ENCODE results near the gene PKNOX2. TPM values are rescaled to one million over a fixed set of nuclear protein-coding genes. Genes with fewer than 3 reads are reported as not detected.

The PKNOX2 gene
- total and polyA plus RNA-seq, 9 donors = 10.6 to 42.3 (median 30.0) TPM

- H3K27ac ChIP-seq = peak overlapping the region; percentile 88 to 91
- H3K36me3 ChIP-seq = no peaks in the 10 kb centered on the region
- H3K4me3 ChIP-seq = peak overlapping the region; percentile 62
- peak; percentile 76 to 87 (median 78) for DNase-seq
- intact Hi-C loops (cut with DNase I) = loop anchor here in 1 of 4 donors (5.0 kb wide), 1 partner anchor 55 kb away; no protein-coding TSS in a partner anchor
- TF ChIP-seq EP300 (IDR thresholded peaks at IDR 0.05) (no peak), CTCF (IDR thresholded peaks at IDR 0.05) (no peak), POLR2A (IDR thresholded peaks at IDR 0.05) (peak; percentile 63)
- no peaks in the 10 kb centered on the region for H3K27me3 ChIP-seq
- WGBS, 3 donors = 4 to 14% (median 5%) methylated on average over 28 of the region's 28 CpGs
- H3K4me1 ChIP-seq (ENCODE audit: insufficient read depth) = peaks cover 26% of the 10 kb centered on the region
- no peaks in the 10 kb centered on the region for H3K9me3 ChIP-seq
Measured at GRCh38 chr11:125167292-125167953, 2.9 kb downstream of the PKNOX2 start.

- DNase-seq = peak in 1 of 5 donors; percentile 20
- no peaks in the 10 kb centered on the region for H3K9me3 ChIP-seq
- WGBS, 3 donors = 20 to 32% (median 30%) methylated on average over 9 of the region's 9 CpGs
- intact Hi-C loops (cut with DNase I) = loop anchor here in 1 of 4 donors (5.0 kb wide), 1 partner anchor 54 kb away; no protein-coding TSS in a partner anchor
- peaks cover 26% of the 10 kb centered on the region for H3K4me1 ChIP-seq (ENCODE audit: insufficient read depth)
- H3K27me3 ChIP-seq = no peaks in the 10 kb centered on the region
- peak overlapping the region; percentile 88 to 91 for H3K27ac ChIP-seq
- TF ChIP-seq CTCF (IDR thresholded peaks at IDR 0.05) = no peak
- TF ChIP-seq POLR2A (IDR thresholded peaks at IDR 0.05) = no peak
- TF ChIP-seq EP300 (IDR thresholded peaks at IDR 0.05) = no peak
- H3K36me3 ChIP-seq = no peaks in the 10 kb centered on the region
- H3K4me3 ChIP-seq = no peak overlapping the region
Measured at GRCh38 chr11:125167954-125168835, 3.6 kb downstream of the PKNOX2 start.

GRCh38 chr11:125168918-125169456 is 4.4 kb downstream of the PKNOX2 start:
- Histone ChIP-seq H3K36me3 (no peaks in the 10 kb centered on the region), H3K9me3 (no peaks in the 10 kb centered on the region), H3K4me1 (ENCODE audit: insufficient read depth) (peaks cover 26% of the 10 kb centered on the region), H3K4me3 (no peak overlapping the region), H3K27me3 (no peaks in the 10 kb centered on the region), H3K27ac (peak overlapping the region in 1 of 2 donors; percentile 91)
- WGBS, 3 donors = 18 to 30% (median 23%) methylated on average over 14 of the region's 14 CpGs
- peak in 2 of 5 donors; percentile 17 to 42 for DNase-seq
- TF ChIP-seq CTCF (IDR thresholded peaks at IDR 0.05) (no peak), POLR2A (IDR thresholded peaks at IDR 0.05) (no peak), EP300 (IDR thresholded peaks at IDR 0.05) (no peak)
- intact Hi-C loops (cut with DNase I) = loop anchor here in 1 of 4 donors (5.0 kb wide), 1 partner anchor 53 kb away; no protein-coding TSS in a partner anchor

- H3K9me3 ChIP-seq = no peaks in the 10 kb centered on the region
- peak in 1 of 5 donors; percentile 37 for DNase-seq
- H3K4me3 ChIP-seq = no peak overlapping the region
- no peaks in the 10 kb centered on the region for H3K27me3 ChIP-seq
- peak overlapping the region; percentile 66 to 91 for H3K27ac ChIP-seq
- no peaks in the 10 kb centered on the region for H3K36me3 ChIP-seq
- TF ChIP-seq EP300 (IDR thresholded peaks at IDR 0.05) = no peak
- TF ChIP-seq POLR2A (IDR thresholded peaks at IDR 0.05) = no peak
- no peak for TF ChIP-seq CTCF (IDR thresholded peaks at IDR 0.05)
- WGBS, 3 donors = 3 to 11% (median 9%) methylated on average over 9 of the region's 9 CpGs
- intact Hi-C loops (cut with DNase I) = no loop called here
- H3K4me1 ChIP-seq (ENCODE audit: insufficient read depth) = peaks cover 29% of the 10 kb centered on the region
Measured at GRCh38 chr11:125170001-125170509, 5.5 kb downstream of the PKNOX2 start.

Measured in ovary (tissue), 9 donors.